Colonic mucosa (tissue), 4 donors: ENCODE measurements around the gene PXT1. TPM values are rescaled to one million over a fixed set of nuclear protein-coding genes. Genes with fewer than 3 reads are reported as not detected.
"Not testable (repeated sequence)": the region's sequence is repeated elsewhere in the genome, so short reads cannot be mapped to it uniquely, and the experiment has no call there.

Experiments used
- DNase-seq: peaks from one replicate; pipeline ENCODE4 v3.0.0-alpha.2; 2020
- H3K27ac ChIP-seq: fragments of 200-600 bp; one replicate; pipeline ENCODE4 v1.8.0; 2021
- H3K27me3 ChIP-seq: fragments of 200-600 bp; one replicate; pipeline ENCODE4 v1.8.0; 2021
- H3K36me3 ChIP-seq: fragments of 200-600 bp; one replicate; pipeline ENCODE4 v1.8.0; 2021
- H3K4me1 ChIP-seq: fragments of 200-600 bp; one replicate; pipeline ENCODE4 v1.8.0; 2021; ENCODE audit warnings: mild to moderate bottlenecking
- H3K4me3 ChIP-seq: fragments of 200-600 bp; one replicate; pipeline ENCODE4 v1.8.0; 2021
- H3K9ac ChIP-seq, 2 donors: one replicate each; pipeline ENCODE4 v1.7.0; 2013; ENCODE audit warnings: control low read depth in 2 of 2, low read depth in 2 of 2, low read length in 2 of 2
- H3K9me3 ChIP-seq: fragments of 200-600 bp; one replicate; pipeline ENCODE4 v1.8.0; 2021
- intact Hi-C: fragments of 100-400 bp; cut with DNase I; formaldehyde crosslinking; loops from one replicate; pipeline ENCODE4 v1.14.1; 2022
- total RNA-seq, 2 donors: library from RNA; stranded (reverse); fragmentation: NEBNext Ultra II Directional in 1 of 2; extraction: Animal tissue kit (Norgen Biotek cat#: 25700) in 1 of 2; gene quantifications; one replicate each; pipeline ENCODE4 v1.2.1, GENCODE V29; 2021
- TF ChIP-seq, protein P1 (sequence below): fragments of 200-600 bp; IDR thresholded peaks from one replicate; pipeline ENCODE4 v1.8.0; 2022; ENCODE audit warnings: antibody characterized with exemption, mild to moderate bottlenecking
- donor health status: healthy.
- donor health status: DM: no; HTN: no; CAD: no.
- donor health status: DM: no; HTN: no; CAD: no.

The PXT1 gene
- total RNA-seq, 2 donors from 2014 or later: not detected

DNA sequence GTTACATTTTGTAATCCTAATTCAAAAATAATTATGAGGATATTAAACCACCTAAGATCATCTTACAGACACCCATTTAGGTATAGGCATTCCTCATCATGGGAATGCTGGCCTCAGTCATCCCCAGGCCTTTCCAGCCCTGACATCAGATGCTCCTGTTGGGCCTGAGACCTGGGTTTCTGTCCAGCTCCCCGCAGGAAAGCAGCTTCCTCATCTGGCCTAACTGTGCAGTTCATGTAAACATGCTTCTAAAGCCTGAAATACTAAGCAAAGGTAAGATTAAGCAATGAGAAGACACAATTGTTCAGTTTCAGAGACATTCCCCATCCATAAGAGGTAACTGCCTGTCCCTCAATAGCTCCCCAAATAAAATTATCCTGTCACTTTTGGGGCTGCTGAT lies 74.2 kb downstream of the PXT1 start:
- H3K36me3 ChIP-seq: no peaks in the 10 kb centered on the region
- TF ChIP-seq, protein P1, sequence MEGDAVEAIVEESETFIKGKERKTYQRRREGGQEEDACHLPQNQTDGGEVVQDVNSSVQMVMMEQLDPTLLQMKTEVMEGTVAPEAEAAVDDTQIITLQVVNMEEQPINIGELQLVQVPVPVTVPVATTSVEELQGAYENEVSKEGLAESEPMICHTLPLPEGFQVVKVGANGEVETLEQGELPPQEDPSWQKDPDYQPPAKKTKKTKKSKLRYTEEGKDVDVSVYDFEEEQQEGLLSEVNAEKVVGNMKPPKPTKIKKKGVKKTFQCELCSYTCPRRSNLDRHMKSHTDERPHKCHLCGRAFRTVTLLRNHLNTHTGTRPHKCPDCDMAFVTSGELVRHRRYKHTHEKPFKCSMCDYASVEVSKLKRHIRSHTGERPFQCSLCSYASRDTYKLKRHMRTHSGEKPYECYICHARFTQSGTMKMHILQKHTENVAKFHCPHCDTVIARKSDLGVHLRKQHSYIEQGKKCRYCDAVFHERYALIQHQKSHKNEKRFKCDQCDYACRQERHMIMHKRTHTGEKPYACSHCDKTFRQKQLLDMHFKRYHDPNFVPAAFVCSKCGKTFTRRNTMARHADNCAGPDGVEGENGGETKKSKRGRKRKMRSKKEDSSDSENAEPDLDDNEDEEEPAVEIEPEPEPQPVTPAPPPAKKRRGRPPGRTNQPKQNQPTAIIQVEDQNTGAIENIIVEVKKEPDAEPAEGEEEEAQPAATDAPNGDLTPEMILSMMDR: no peak
- no peak for DNase-seq
- intact Hi-C loops: no loop called here
- H3K9ac ChIP-seq: no peak overlapping the region
- H3K27ac ChIP-seq: no peak overlapping the region
- no peaks in the 10 kb centered on the region for H3K4me1 ChIP-seq
- H3K27me3 ChIP-seq: no peaks in the 10 kb centered on the region
- no peak overlapping the region for H3K4me3 ChIP-seq
- no peaks in the 10 kb centered on the region for H3K9me3 ChIP-seq

DNA sequence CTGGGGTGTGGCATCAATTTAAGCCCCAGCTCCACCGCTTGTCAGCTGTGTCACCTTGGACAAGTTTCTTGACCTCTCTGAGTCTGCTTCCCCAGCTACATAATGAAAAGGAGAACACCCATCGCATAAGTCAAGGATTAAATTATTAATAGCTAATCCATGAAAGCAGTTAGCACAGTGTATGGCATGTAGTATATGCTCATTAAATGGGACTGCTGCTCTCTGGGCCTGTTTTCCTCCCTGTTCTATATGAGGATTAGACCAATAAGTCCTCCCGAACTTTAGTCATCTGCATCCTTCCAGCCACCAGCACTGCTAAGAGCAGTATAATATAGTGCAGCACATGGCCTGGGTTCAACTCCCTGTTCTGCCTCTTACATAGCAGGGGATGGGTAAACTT lies 74.9 kb downstream of the PXT1 start:
- Histone ChIP-seq H3K4me1 (no peaks in the 10 kb centered on the region), H3K4me3 (no peak overlapping the region), H3K9ac (no peak overlapping the region), H3K9me3 (no peaks in the 10 kb centered on the region), H3K27ac (no peak overlapping the region), H3K27me3 (no peaks in the 10 kb centered on the region), H3K36me3 (no peaks in the 10 kb centered on the region)
- TF ChIP-seq, protein P1: no peak
- intact Hi-C loops: no loop called here
- DNase-seq: no peak

DNA sequence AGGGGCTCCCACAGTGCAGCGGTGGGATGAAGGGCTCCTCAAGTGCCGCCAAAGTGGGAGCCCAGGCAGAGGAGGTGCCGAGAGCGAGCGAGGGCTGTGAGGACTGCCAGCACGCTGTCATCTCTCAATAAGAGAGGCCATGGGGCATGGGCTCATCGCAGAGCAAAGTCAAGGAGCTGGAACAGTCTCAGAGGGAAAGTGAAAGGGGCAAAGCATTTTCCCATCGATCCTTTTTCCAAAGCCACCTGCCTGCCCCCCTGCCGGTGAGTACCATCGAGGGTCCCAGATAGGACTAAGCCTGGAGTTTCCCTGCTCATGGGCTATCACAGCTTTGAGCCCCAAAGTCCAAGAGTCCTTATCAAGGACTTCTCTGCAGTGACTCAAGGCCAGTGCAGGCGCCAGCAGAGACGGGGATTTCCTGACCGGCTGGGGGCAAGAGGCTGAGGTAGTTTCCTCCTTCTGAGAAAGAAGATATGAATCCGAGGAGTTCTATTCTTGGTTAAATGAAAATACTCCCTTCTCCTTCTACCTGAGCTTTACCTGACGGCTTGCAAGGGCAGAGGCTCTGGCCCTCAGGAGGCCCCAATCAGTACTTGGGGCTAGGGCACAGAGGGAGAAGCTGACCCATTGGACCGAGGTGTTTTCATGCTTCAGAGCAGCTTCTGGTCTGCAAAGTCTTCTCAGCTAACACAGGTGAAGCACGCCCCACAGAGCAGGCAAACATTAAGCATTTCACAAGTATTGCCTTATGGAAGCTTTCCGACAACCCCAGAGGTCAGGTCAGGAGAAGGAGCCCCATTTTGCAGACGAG lies 77.8 kb downstream of the PXT1 start:
- intact Hi-C loops: loop anchor here (5.0 kb wide), 1 partner anchor 243 kb away; no protein-coding TSS in a partner anchor
- no peak overlapping the region for H3K27ac ChIP-seq
- H3K4me3 ChIP-seq: no peak overlapping the region
- no peaks in the 10 kb centered on the region for H3K9me3 ChIP-seq
- no peaks in the 10 kb centered on the region for H3K27me3 ChIP-seq
- no peaks in the 10 kb centered on the region for H3K36me3 ChIP-seq
- H3K4me1 ChIP-seq: no peaks in the 10 kb centered on the region
- no peak for DNase-seq
- no peak overlapping the region for H3K9ac ChIP-seq
- TF ChIP-seq, protein P1: no peak

DNA sequence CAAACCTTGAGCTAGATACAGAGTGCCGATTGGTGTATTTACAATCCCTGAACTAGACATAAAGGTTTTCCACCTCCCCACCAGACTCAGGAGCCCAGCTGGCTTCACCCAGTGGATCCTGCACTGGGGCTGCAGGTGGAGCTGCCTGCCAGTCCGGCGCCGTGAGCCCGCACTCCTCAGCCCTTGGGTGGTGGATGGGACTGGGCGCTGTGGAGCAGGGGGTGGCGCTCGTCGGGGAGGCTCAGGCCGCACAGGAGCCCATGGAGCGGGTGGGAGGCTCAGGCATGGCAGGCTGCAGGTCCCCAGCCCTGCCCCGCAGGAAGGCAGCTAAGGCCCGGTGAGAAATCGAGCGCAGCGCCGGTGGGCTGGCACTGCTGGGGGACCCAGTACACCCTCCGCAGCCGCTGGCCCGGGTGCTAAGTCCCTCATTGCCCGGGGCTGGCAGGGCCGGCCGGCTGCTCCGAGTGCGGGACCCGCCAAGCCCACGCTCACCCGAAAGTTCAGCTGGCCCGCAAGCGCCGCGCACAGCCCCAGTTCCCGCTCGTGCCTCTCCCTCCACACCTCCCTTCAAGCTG lies 78.5 kb downstream of the PXT1 start:
- H3K9me3 ChIP-seq, H3K36me3 ChIP-seq, H3K27ac ChIP-seq, H3K27me3 ChIP-seq, DNase-seq, H3K9ac ChIP-seq, H3K4me3 ChIP-seq, H3K4me1 ChIP-seq: not testable (repeated sequence)
- intact Hi-C loops: loop anchor here (5.0 kb wide), 1 partner anchor 242 kb away; no protein-coding TSS in a partner anchor

DNA sequence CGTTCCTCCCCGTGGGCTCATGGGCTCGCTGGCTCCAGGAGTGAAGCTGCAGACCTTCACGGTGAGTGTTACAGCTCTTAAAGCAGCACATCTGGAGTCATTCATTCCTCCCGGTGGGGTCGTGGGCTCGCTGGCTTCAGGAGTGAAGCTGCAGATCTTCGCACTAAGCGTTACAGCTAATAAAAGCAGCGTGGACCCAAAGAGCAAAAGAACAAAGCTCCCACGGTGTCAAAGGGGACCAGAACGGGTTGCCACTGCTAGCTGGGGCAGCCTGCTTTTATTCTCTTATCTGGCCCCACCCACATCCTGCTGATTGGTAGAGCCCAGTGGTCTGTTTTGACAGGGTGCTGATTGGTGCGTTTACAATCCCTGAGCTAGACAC lies 79.3 kb downstream of the PXT1 start:
- H3K27me3 ChIP-seq, H3K4me1 ChIP-seq, H3K4me3 ChIP-seq, DNase-seq, H3K27ac ChIP-seq, H3K9me3 ChIP-seq, H3K9ac ChIP-seq, H3K36me3 ChIP-seq: not testable (repeated sequence)
- intact Hi-C loops: loop anchor here (5.0 kb wide), 1 partner anchor 241 kb away; no protein-coding TSS in a partner anchor

DNA sequence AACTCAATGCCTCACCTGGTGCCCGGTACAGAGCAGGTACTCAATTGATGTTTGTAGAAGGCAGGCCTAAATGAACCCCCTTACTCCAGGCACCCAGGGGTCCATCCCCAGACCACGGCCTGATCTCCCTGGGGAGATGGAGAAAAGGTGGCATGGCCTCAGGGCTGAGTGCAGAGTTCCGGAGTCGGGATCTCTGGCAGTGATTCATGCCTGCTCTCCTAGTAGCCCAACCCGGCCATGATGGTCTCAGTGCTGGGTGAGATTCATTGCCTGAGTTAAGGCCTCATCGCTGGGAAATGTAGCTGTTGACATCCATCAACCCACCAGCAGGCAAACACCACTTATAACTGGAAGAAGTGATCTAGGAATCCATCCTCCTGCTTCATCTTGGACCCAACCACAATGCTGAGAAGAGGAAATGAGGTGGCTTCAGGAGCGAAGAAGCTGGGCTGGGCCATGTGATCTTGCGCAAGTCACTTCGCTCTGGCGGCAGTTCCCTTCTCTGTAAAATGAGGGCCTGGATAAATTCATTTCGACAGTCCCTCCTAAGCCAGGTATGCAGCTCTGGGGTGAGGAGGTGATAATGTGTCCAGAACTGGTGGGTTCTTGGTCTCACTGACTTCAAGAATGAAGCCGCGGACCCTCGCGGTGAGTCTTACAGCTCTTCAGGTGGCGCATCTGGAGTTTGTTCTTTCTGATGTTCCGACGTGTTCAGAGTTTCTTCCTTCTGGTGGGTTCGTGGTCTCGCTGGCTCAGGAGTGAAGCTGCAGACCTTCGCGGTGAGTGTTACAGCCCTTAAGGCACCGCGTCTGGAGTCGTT lies 79.9 kb downstream of the PXT1 start:
- intact Hi-C loops: loop anchor here (5.0 kb wide), 1 partner anchor 240 kb away; no protein-coding TSS in a partner anchor
- Histone ChIP-seq H3K36me3 (no peaks in the 10 kb centered on the region), H3K27me3 (no peaks in the 10 kb centered on the region), H3K4me1 (no peaks in the 10 kb centered on the region), H3K9ac (no peak overlapping the region), H3K4me3 (no peak overlapping the region), H3K27ac (no peak overlapping the region), H3K9me3 (no peaks in the 10 kb centered on the region)
- DNase-seq: no peak
- TF ChIP-seq, protein P1: no peak
